Stimulated activated CD8-positive, alpha-beta memory T cell treated with anti-CD3 and anti-CD28 coated beads, Interleukin-15, amount 100 ng/mL, for 48 hours (primary cell): ENCODE data around the gene TRIM33.
"Not testable (repeated sequence)": the region's sequence is repeated elsewhere in the genome, so short reads cannot be mapped to it uniquely, and the experiment has no call there.

Source experiments
- DNase-seq, 2 donors: peaks; one replicate each; pipeline ENCODE4 v3.0.0-alpha.2; 2020; ENCODE audit warnings: low read depth in 2 of 2

TRIM33 gene

DNA sequence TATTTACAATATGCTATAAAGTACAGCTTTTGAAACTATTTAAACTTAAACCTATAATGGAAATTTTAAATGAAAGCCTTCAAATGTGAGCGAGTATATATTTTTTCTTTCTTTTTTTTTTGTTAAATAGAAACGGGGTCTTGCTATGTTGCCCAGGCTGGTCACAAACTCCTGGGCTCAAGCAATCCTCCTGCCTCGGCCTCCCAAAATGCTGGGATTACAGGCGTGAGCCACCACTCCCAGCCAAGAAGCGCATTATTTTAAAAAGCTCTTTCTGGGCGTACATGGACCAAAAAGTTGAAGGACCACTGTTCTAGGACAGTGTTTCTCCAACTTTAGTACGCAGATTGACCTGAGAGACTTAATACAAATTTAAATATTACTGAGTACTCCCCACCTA lies 87.5 kb downstream of the TRIM33 start:
- DNase-seq = no peak

- DNase-seq = not testable (repeated sequence)
Measured at GRCh38 chr1:114418948-114419347, 92.1 kb downstream of the TRIM33 start.

GRCh38 chr1:114397601-114398000 lies 113.4 kb downstream of the TRIM33 start:
- no peak for DNase-seq

GRCh38 chr1:114395863-114396262 lies 115.1 kb downstream of the TRIM33 start:
- no peak for DNase-seq

- no peak for DNase-seq
Measured at GRCh38 chr1:114390960-114391359, 120.0 kb downstream of the TRIM33 start.

- no peak for DNase-seq
Measured at GRCh38 chr1:114390361-114390760, 120.6 kb downstream of the TRIM33 start.

- DNase-seq = no peak
Measured at GRCh38 chr1:114388432-114389003, 122.5 kb downstream of the TRIM33 start.

- not testable (repeated sequence) for DNase-seq
Measured at GRCh38 chr1:114387585-114387984, 123.4 kb downstream of the TRIM33 start.

GRCh38 chr1:114387010-114387360 lies 124.0 kb downstream of the TRIM33 start:
- DNase-seq = no peak

DNA sequence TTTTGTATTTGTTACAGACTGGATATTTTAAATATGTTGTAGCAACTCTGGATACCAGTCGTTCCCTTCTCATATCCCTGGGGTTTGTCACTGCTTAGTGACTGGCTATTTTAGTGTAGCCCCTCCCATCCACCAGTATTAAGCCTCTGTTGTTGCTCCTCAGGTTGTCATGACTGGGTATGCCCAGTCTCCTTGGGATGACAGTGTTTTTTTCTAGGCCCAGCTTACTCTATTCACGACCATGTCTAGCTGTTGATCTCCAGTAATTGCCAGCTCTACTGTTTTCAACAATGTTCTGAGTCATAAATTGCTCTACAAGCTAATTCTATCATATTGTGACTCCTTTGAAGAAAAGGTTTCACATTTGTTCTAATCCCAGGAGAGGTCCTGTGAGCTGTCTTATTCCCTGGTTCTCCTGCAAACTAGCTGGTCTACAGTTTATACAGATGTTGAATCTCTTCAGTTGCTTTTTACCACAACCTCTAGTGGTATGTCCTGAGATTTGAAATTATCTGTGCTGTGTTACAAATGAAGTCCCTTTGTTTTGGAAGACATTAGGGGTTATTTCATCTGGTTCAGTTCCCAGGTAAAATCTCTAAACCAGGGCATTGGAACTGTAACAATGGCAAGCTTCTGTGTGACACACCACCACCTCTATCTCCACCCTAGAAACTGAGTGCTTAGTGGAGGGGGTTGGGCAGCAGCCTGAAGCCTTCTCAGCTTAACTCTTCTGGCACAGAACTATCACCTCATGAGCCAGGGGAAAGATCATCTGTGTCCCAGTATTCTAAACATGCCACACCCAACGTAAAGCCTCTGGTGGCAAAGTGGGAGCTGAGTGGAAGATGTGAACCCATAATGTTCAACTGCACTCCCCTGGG lies 124.6 kb downstream of the TRIM33 start:
- DNase-seq = no peak

DNA sequence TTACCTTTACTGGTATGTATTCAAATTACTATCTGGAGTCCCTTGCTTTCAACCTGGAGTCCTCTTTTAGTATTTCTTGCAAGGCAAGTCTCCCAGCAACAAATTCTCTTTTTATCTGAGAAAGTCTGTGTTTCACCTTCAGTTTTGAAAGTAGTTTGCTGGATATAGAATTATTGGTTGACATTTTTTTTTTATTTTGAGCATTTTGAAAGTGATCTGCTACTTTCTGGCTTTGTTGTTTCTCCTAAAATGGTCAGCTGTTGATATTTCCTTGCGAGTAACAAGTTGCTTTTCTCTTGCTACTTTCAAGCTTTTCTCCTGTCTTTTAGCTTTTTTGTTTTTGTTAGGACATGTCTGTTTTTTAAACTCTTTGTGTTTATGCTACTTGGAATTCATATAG lies 126.1 kb downstream of the TRIM33 start:
- no peak for DNase-seq

- DNase-seq = no peak
Measured at GRCh38 chr1:114379987-114380386, 131.0 kb downstream of the TRIM33 start.

DNA sequence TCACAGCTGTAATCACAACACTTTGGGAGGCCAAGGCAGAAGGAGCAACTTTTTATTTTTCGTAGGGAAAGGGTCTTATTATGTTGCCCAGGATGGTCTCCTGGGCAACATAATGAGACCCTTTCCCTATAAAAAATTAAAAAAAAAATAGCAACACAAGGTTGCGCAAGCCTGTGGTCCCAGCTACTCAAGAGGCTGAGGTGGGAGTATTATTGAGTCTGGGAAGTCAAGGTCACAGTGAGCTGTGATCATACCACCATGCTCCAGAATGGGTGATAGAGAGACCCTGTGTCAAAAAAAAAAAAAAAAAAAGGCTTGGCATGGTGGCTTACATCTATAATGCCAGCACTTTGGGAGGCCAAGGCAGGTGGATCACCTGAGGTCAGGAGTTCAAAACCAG lies 131.6 kb downstream of the TRIM33 start:
- DNase-seq = no peak

GRCh38 chr1:114377356-114377755 lies 133.6 kb downstream of the TRIM33 start:
- DNase-seq = no peak

DNA sequence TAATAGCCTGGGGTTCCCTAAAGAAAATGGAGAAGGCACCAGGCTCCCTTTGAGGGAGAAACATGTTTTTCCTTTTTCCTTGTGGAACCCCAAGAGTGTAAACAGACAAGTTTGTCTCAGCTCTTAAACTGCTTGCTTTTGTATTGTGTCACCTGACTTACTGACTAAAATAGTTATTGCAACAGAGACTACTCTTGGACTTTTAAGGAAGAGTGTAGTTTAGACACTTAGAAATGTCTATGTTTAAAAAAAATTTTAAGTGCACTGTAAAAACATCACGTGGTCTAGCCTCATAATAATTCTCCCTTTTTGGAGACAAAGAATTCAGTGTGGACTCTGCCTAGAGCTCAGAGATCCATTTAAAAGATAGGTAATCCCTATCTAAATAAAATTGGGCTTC lies 141.1 kb downstream of the TRIM33 start:
- DNase-seq = no peak

DNA sequence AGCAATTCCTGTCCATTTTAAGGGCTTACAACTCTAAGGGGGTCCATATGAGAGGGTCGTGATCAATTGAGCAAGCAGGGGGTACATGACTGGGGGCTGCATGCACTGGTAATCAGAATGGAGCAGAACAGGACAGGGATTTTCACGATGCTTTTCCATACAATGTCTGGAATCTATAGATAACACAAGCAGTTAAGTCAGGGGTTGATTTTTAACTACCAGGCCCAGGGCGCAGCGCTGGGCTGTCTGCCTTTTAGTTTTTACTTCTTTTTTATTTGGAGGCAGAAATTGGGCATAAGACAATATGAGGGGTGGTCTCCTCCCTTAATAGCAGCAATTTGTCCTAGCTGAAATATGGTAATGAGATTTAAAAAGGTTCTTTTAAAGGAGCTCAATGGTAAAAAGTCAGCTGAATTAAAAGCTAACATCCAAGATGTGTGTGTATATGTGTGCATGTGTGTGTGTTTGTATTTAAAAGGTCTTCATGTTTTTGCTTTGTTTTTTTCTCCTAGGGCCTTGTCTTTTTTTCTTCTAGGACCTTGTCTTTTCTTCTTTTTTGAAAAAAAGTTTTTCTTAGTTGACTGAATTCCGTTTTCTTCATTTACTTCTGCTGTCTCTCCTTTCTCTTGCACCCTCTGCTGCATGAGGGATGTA lies 141.6 kb downstream of the TRIM33 start:
- not testable (repeated sequence) for DNase-seq

DNA sequence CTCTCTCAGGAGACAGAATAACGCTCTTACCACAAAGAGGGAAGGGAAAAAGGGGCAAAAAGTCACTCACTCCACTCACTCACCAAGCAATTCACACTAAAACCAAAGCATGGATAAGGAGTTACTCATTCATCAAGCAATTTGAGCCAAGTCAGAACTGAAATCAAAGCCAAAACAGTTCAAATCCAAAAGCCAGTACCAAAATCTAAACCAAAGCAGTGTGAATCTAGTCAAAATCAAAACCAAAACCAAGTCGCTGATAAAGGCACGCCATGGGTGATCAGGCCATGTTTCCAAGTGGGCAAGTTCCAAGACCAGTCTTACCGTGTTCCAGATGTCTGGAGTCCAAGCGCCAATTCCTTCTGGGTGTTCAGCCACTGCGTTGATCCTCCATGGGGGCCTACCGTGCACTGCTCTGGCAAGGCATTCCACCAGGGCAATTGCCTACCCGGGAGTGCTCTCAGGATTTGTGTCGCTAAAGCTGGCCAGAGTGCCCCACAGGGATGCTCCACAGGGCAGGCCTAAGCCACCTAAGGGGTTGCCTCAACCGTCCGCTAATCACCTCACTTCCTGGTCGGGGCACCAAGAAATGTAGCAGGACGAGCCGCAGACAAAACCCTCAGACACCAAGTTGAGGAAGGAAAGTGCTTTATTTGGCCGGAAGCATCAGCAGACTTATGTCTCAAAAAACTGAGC lies 142.3 kb downstream of the TRIM33 start:
- no peak for DNase-seq

GRCh38 chr1:114367810-114368209 lies 143.2 kb downstream of the TRIM33 start:
- DNase-seq = no peak

DNA sequence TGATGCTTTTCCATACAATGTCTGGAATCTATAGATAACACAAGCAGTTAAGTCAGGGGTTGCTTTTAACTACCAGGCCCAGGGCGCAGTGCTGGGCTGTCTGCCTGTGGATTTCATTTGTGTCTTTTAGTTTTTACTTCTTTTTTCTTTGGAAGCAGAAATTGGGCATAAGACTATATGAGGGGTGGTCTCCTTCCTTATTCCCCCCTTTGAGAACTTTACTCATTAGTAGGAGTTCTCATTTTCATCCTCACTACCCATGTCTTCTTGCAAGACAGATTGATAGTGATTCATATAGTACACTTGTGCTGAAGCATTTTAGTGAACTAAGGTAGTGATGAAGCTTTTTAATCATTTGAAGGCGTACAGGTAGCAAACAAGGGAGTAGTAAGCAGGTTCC lies 147.8 kb downstream of the TRIM33 start:
- DNase-seq = not testable (repeated sequence)

DNA sequence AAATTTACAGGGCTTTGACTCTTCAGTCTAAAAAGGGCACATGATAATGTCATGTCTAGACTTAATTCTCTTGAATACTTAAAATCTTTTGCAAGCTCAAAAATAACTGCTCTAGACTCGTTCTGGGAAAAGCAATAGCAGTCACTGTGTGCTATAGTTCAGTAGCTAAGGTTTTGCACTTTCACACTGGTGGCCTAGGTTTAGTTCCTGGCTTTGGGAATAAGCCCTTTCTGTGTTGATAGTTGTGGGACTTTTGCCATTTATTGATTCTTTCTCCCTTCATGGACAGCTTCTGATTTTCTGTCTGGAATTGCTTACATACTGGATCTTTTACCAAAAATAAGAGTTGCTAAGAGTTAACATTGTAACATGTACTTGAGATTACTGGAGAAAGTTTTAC lies 151.2 kb downstream of the TRIM33 start:
- no peak for DNase-seq

GRCh38 chr1:114355240-114355639 lies 155.8 kb downstream of the TRIM33 start:
- DNase-seq = no peak

DNA sequence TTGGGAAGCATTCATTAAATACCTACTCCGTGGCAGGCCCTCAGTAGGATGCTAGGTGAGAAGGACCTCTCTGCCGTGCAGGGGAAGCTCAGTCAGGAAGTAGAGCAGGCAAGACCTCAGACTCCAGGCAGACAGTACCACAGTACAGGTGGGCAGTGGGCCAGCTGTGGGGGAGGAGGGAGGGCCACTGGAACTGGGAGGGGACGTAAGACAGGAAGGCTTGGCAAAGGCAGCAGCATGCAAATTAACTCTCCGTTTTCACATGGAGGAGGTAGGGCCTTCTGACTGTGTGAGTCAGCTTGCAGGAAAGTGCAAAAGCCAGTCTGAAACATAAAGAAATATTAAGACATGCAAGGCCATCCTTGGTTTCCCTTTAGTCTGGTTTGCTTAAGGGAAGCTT lies 157.7 kb downstream of the TRIM33 start:
- DNase-seq = no peak
